ENCODE measurements around the gene NANOS1. TPM values are rescaled to one million over a fixed set of nuclear protein-coding genes. Genes with fewer than 3 reads are reported as not detected.
A peak's percentile ranks its signal among the peaks of the same experiment; 100 is the strongest.

NANOS1 gene
- total and polyA plus RNA-seq, 9 of the 15 experiments (the other 6 are each of a cell fraction or from before 2014, with no cell fraction given) = 0.14 to 1.6 (median 0.83) TPM; not detected in 1

GRCh38 chr10:119006451-119007210 lies 22.9 kb upstream of the NANOS1 start (continued):
- TF ChIP-seq, protein P1, sequence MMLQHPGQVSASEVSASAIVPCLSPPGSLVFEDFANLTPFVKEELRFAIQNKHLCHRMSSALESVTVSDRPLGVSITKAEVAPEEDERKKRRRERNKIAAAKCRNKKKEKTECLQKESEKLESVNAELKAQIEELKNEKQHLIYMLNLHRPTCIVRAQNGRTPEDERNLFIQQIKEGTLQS (IDR thresholded peaks at IDR 0.05) = peak; percentile 62; the same call in 1 of the 2 replicates
- TF ChIP-seq, protein P1 (CRISPR knock-in tag; conservative IDR thresholded peaks at IDR 0.05) = no peak
- TF ChIP-seq FOXA3 (CRISPR knock-in tag; conservative IDR thresholded peaks at IDR 0.05 in 1 of 2, IDR thresholded peaks at IDR 0.05 in 1 of 2) = peak in 1 of 2 experiments; percentile 35; a peak in 1 of 4 replicates
- TF ChIP-seq MEF2D (tag; conservative IDR thresholded peaks at IDR 0.05; ENCODE audit: low read depth) = peak; percentile 83
- no peak for TF ChIP-seq SLC30A9 (CRISPR knock-in tag; IDR thresholded peaks at IDR 0.05)
- peak; percentile 92 for TF ChIP-seq FOSL1 (tag; conservative IDR thresholded peaks at IDR 0.05)
- TF ChIP-seq HDAC6 (IDR thresholded peaks at IDR 0.05; ENCODE audit: low read depth, low read length) = no peak
- TF ChIP-seq ARID1B (IDR thresholded peaks at IDR 0.05) = peak; percentile 67; the same call in 1 of the 2 replicates
- TF ChIP-seq SMARCE1 (IDR thresholded peaks at IDR 0.05) = peak; percentile 82
- TF ChIP-seq ATF1 (CRISPR knock-in tag; IDR thresholded peaks at IDR 0.05) = no peak
- TF ChIP-seq ATF1 (tag; IDR thresholded peaks at IDR 0.05) = no peak
- no peak for TF ChIP-seq SFPQ (IDR thresholded peaks at IDR 0.05; ENCODE audit: low read depth, low read length)
- peak; percentile 30; the same call in 1 of the 2 replicates for TF ChIP-seq NFIC (IDR thresholded peaks at IDR 0.05)
- no peak for TF ChIP-seq JUNB (CRISPR knock-in tag; conservative IDR thresholded peaks at IDR 0.05)
- peak; percentile 3; the same call in 1 of the 2 replicates for TF ChIP-seq CREM (IDR thresholded peaks at IDR 0.05; ENCODE audit: low read depth)
- TF ChIP-seq MTA1 (IDR thresholded peaks at IDR 0.05; ENCODE audit: borderline replicate concordance) = 0 out of 2 replicates have a peak, but pooled peaks have one; percentile 14
- no peak for TF ChIP-seq MNT (conservative IDR thresholded peaks at IDR 0.05)
- TF ChIP-seq CCNT2 (IDR thresholded peaks at IDR 0.05; ENCODE audit: borderline replicate concordance, extremely low read depth, insufficient read length, low read depth, low read length) = peak; percentile 19
- TF ChIP-seq ZNF124 (CRISPR knock-in tag; IDR thresholded peaks at IDR 0.05) = no peak
- peak; percentile 32; the same call in 1 of the 2 replicates for TF ChIP-seq C11orf30 (IDR thresholded peaks at IDR 0.05; ENCODE audit: low read depth)
- TF ChIP-seq CEBPG (CRISPR knock-in tag; IDR thresholded peaks at IDR 0.05) = no peak
- peak; percentile 58 to 71; a peak in 3 of 4 replicates for TF ChIP-seq CEBPG (tag; conservative IDR thresholded peaks at IDR 0.05 in 1 of 2, IDR thresholded peaks at IDR 0.05 in 1 of 2)
- TF ChIP-seq JUND (IDR thresholded peaks at IDR 0.05; ENCODE audit: borderline replicate concordance, low read depth, low read length) = peak; percentile 84
- peak; percentile 73; the same call in 1 of the 3 replicates for TF ChIP-seq JUND (tag; IDR thresholded peaks at IDR 0.05; ENCODE audit: borderline replicate concordance, low read depth, low read length)
- peak; percentile 38; the same call in 1 of the 2 replicates for TF ChIP-seq SMARCC2 (IDR thresholded peaks at IDR 0.05; ENCODE audit: low read depth)
